GM12878 (cell line): ENCODE results near the gene MRPS18A. TPM values are rescaled to one million over a fixed set of nuclear protein-coding genes. Genes with fewer than 3 reads are reported as not detected.

ENCODE experiments used
- BCL11A ChIP-seq: IDR thresholded peaks from 2 replicates; pipeline ENCODE4 v1.6.1; 2011; ENCODE audit warnings: low read depth, low read length
- BCL3 ChIP-seq: IDR thresholded peaks from 2 replicates; pipeline ENCODE4 v1.6.1; 2011; ENCODE audit warnings: borderline replicate concordance, low read depth, mild to moderate bottlenecking, moderate library complexity, low read length; ENCODE audit not compliant: insufficient read depth, poor library complexity, severe bottlenecking
- CBX5 ChIP-seq: sonication (generic); IDR thresholded peaks from 2 replicates; pipeline ENCODE4 v1.6.1; 2016; ENCODE audit warnings: low read depth, moderate library complexity, mild to moderate bottlenecking, inconsistent platforms
- CUX1 ChIP-seq: IDR thresholded peaks from 2 replicates; pipeline ENCODE4 v1.6.1; 2012; ENCODE audit warnings: improper control_type of control experiment, low read depth, low read length; ENCODE audit not compliant: insufficient replicate concordance
- DPF2 ChIP-seq: fragments of 450-650 bp; IDR thresholded peaks from 2 replicates; pipeline ENCODE4 v1.6.1; 2017; ENCODE audit warnings: mild to moderate bottlenecking
- E2F8 ChIP-seq: fragments of 450-650 bp; IDR thresholded peaks from 2 replicates; pipeline ENCODE4 v1.6.1; 2018; ENCODE audit warnings: mild to moderate bottlenecking, low read depth, moderate library complexity; ENCODE audit not compliant: partially characterized antibody
- IKZF1 ChIP-seq: fragments of 450-650 bp; conservative IDR thresholded peaks from 2 replicates; pipeline ENCODE4 v1.6.1; 2017; ENCODE audit warnings: antibody characterized with exemption, mild to moderate bottlenecking
- MYC ChIP-seq: IDR thresholded peaks from 2 replicates; pipeline ENCODE4 v1.6.1; 2011; ENCODE audit warnings: mild to moderate bottlenecking, low read length, moderate library complexity, inconsistent platforms; ENCODE audit not compliant: insufficient read depth, insufficient replicate concordance, insufficient read length, severe bottlenecking
- NBN ChIP-seq: fragments of 450-650 bp; IDR thresholded peaks from 2 replicates; pipeline ENCODE4 v1.6.1; 2016
- NFIC ChIP-seq: IDR thresholded peaks from 2 replicates; pipeline ENCODE4 v1.6.1; 2012; ENCODE audit warnings: low read depth, mild to moderate bottlenecking, inconsistent platforms, low read length, moderate library complexity
- PKNOX1 ChIP-seq: fragments of 450-650 bp; IDR thresholded peaks from 2 replicates; pipeline ENCODE4 v1.6.1; 2016; ENCODE audit warnings: mild to moderate bottlenecking
- POLR2AphosphoS5 ChIP-seq: IDR thresholded peaks from 2 replicates; pipeline ENCODE4 v1.6.1; 2011; ENCODE audit warnings: mild to moderate bottlenecking, low read length, inconsistent platforms
- SIX5 ChIP-seq: IDR thresholded peaks from 2 replicates; pipeline ENCODE4 v1.6.1; 2011; ENCODE audit warnings: mild to moderate bottlenecking, low read depth, low read length, moderate library complexity; ENCODE audit not compliant: severe bottlenecking
- SMAD5 ChIP-seq: IDR thresholded peaks from 2 replicates; pipeline ENCODE4 v1.6.1; 2016; ENCODE audit warnings: antibody characterized with exemption, low read depth
- SUZ12 ChIP-seq: fragments of 200-600 bp; sonication (generic); IDR thresholded peaks from one replicate; pipeline ENCODE4 v1.6.1; 2018; ENCODE audit warnings: antibody characterized with exemption, mild to moderate bottlenecking; ENCODE audit not compliant: unreplicated experiment
- TARDBP ChIP-seq: IDR thresholded peaks from 2 replicates; pipeline ENCODE4 v1.6.1; 2016; ENCODE audit warnings: borderline replicate concordance
- TCF12 ChIP-seq: IDR thresholded peaks from 2 replicates; pipeline ENCODE4 v1.6.1; 2011; ENCODE audit warnings: low read depth, mild to moderate bottlenecking, low read length
- WRNIP1 ChIP-seq: IDR thresholded peaks from 2 replicates; pipeline ENCODE4 v1.6.1; 2011; ENCODE audit warnings: low read depth, low read length, improper control_type of control experiment, borderline replicate concordance
- ZNF217 ChIP-seq: fragments of 450-650 bp; IDR thresholded peaks from 2 replicates; pipeline ENCODE4 v1.6.1; 2017; ENCODE audit warnings: antibody characterized with exemption, mild to moderate bottlenecking
- ZNF24 ChIP-seq: fragments of 450-650 bp; IDR thresholded peaks from 2 replicates; pipeline ENCODE4 v1.6.1; 2017; ENCODE audit warnings: antibody characterized with exemption, mild to moderate bottlenecking
- polyA plus RNA-seq, 11 experiments: library from polyadenylated mRNA; depleted of rRNA in 4 of 11; unstranded in 6 of 11; stranded (reverse) in 5 of 11; fragments of >200 nt; fragmentation: Nextera tagmentation in 4 of 11; fragmentation: Illumina TruSeq in 1 of 11; extraction: Ambion mirVana in 4 of 11; extraction: Trizol in 1 of 11; gene quantifications; 1 replicate in 1 of 11; 2 replicates in 10 of 11; pipeline versions ENCODE4 v1.2.1 to v1.2.3, GENCODE V29; 2011 to 2016; ENCODE audit warnings: inconsistent platforms in 2 of 11, missing spikeins in 2 of 11, low read depth in 1 of 11
- total RNA-seq, 4 experiments: library from RNA; depleted of rRNA in 3 of 4; stranded (reverse); fragments of >200 nt in 3 of 4; fragmentation: Illumina TruSeq in 1 of 4; extraction: Trizol in 1 of 4; gene quantifications; 2 replicates each; pipeline versions ENCODE4 v1.2.1 to v1.2.3, GENCODE V29; 2013 to 2021

Gene MRPS18A
- total and polyA plus RNA-seq, 10 of the 15 experiments (the other 5 are each of a cell fraction or from before 2014, with no cell fraction given), result 66.3 to 158 (median 98.7) TPM

- no peak for TF ChIP-seq CUX1
- TF ChIP-seq POLR2AphosphoS5, result no peak
- TF ChIP-seq BCL11A, result no peak
- peak; percentile 71; the same call in 1 of the 2 replicates for TF ChIP-seq TCF12
- no peak for TF ChIP-seq ZNF217
- TF ChIP-seq CBX5, result no peak
- TF ChIP-seq SMAD5, result no peak
- no peak for TF ChIP-seq ZNF24
- no peak for TF ChIP-seq WRNIP1
- 0 out of 2 replicates have a peak, but pooled peaks have one; percentile 24 for TF ChIP-seq NFIC
- no peak for TF ChIP-seq E2F8
- peak; percentile 79 for TF ChIP-seq PKNOX1
- no peak for TF ChIP-seq SIX5
- TF ChIP-seq TARDBP, result peak; percentile 59; the same call in 1 of the 2 replicates
- peak; percentile 34 for TF ChIP-seq BCL3
- no peak for TF ChIP-seq MYC
- no peak for TF ChIP-seq DPF2
- no peak for TF ChIP-seq SUZ12
- TF ChIP-seq NBN, result no peak
- peak; percentile 48; the same call in 1 of the 2 replicates for TF ChIP-seq IKZF1
These were observed 46.1 kb upstream of the MRPS18A start (continued) for GRCh38 chr6:43733471-43734293.
